Right cardiac atrium (tissue), 5 donors: Measurements from ENCODE around the gene DYNLT2. TPM values are rescaled to one million over a fixed set of nuclear protein-coding genes. Genes with fewer than 3 reads are reported as not detected.
A peak's percentile ranks its signal among the peaks of the same experiment; 100 is the strongest.

ENCODE experiments used
- ATAC-seq, 2 donors: fragments of 200-7000 bp; cut with Tn5 transposase; one replicate each; pipeline versions ENCODE4 v1.8.0 to v1.9.1; 2020; ENCODE audit warnings: moderate library complexity in 2 of 2, mild to moderate bottlenecking in 1 of 2
- DNase-seq, 3 donors: peaks; one replicate each; pipeline ENCODE4 v3.0.0-alpha.2; 2020
- H3K27ac ChIP-seq: one replicate; pipeline ENCODE4 v1.5.1; 2013; ENCODE audit warnings: mild to moderate bottlenecking, low read length, control low read depth, moderate library complexity
- H3K27me3 ChIP-seq: one replicate; pipeline ENCODE4 v1.6.1; 2013; ENCODE audit not compliant: control insufficient read depth, insufficient read depth
- H3K4me1 ChIP-seq: one replicate; pipeline ENCODE4 v1.6.1; 2013; ENCODE audit warnings: low read length; ENCODE audit not compliant: control insufficient read depth, insufficient read depth
- H3K4me3 ChIP-seq: one replicate; pipeline ENCODE4 v1.5.1; 2013; ENCODE audit warnings: low read length, control low read depth
- H3K9me3 ChIP-seq: one replicate; pipeline ENCODE4 v1.6.1; 2013; ENCODE audit warnings: low read length; ENCODE audit not compliant: control insufficient read depth
- WGBS: extraction: QIAGEN DNeasy Blood & Tissue Kit; methylation state at CpG from one replicate; pipeline ENCODE4 v1.1.7; 2013; 5-methylcytosine and 5-hydroxymethylcytosine counted together
- intact Hi-C, 4 donors: fragments of 100-400 bp; cut with DNase I; formaldehyde crosslinking; loops; one replicate each; pipeline versions ENCODE4 v1.11.0 to v1.14.0; 2022 to 2023
- polyA plus RNA-seq: library from polyadenylated mRNA; stranded (reverse); fragments of 200-250 nt; gene quantifications from one replicate; pipeline ENCODE4 v1.2.3, GENCODE V29; 2013
- total RNA-seq, 4 donors: library from RNA; stranded (reverse); fragmentation: NEBNext Ultra II Directional; extraction: Animal tissue kit (Norgen Biotek cat#: 25700); gene quantifications; one replicate each; pipeline ENCODE4 v1.2.1, GENCODE V29; 2021
- donor health status: healthy with polysubstance abuse.
- donor health status: DM: no; HTN: yes; CAD: no.
- donor health status: DM: no; HTN: no; CAD: no.
- donor health status: DM: no; HTN: yes; CAD: no; lungs with severe emphysema.
- donor health status: DM: yes; HTN: yes; CAD: no.

The DYNLT2 gene
- total and polyA plus RNA-seq, 5 donors = 0.77 to 1.2 (median 1.0) TPM

DNA sequence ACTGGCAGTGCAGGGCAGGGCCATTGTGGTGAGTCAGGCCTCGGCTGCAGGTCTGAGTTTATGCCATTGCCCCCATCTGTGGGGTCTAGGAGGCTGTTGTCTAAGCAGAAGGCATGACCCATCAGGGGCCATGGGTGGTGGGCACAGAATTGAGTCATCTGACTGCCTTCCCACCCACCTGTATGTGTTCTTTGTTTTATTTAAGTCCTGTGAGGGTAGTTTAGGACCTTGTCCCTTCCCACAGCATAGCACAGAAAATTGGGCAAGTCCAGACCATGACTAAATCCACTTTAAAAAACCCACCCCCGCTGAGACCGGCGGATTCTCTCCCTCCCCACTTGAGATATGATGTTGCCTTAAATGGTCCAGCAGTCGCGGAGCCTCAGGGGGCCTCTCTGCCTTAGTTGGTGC is 40.4 kb upstream of the DYNLT2 start:
- 54% methylated on average over 6 of the region's 6 CpGs for WGBS
- H3K27me3 ChIP-seq = no peaks in the 10 kb centered on the region
- H3K4me3 ChIP-seq = no peak overlapping the region
- H3K9me3 ChIP-seq = no peaks in the 10 kb centered on the region
- no peaks in the 10 kb centered on the region for H3K4me1 ChIP-seq
- intact Hi-C loops = loop anchor here in 3 of 4 donors (5.0 to 10.0 kb wide), 3 partner anchors 733 to 743 kb away; no protein-coding TSS in a partner anchor
- DNase-seq (no peak), ATAC-seq (no peak)
- H3K27ac ChIP-seq = no peak overlapping the region

DNA sequence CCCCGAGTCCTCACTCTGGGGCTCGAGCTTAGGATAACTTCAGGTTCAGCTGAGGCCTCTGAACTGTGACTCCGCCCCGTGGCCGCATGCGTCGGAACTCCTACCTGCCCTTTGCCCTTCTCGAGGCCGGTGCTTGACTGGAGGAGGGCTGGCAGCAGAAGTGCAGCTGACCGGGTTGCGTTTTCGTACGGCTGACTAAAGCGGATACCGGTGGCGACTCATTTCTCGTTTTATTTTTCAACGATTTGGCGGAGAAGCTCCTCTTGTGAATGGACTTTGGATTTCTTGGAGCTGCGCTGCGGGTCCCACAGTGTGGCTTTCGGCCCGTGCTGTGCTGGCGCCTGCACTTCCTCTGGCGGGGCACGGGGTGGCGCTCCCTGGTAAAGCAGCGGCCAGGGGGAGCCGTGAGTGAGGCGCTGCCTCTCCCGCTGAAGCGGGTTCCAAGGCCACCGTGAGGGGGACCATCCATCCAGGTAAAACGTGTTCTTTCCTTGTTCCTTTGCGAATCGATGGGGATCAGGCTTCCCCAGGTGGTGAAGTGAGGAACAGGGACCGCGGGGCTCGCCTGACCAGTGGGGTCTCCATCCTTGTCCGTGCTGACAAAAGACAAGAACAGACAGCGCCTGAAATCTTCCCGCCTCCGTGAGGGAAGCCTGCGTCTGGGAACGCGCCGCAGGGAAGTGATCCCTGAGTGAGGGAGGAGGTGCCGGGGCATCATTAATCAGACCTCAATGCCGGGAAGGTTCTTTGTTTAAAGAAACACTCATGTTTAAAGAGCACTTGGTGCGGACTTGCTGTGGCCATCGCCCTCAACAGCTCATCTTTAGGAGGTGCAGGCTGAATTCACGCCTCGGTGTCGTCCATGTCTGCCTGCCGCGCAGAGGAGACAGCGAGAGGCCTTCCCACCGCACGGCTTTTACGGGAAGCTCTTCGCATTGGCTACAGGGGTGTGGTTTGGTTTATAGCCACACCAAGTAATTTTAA is 38.9 kb upstream of the DYNLT2 start:
- no peaks in the 10 kb centered on the region for H3K27me3 ChIP-seq
- DNase-seq (peak; percentile 76 to 88 (median 87)), ATAC-seq (peak; percentile 96 to 97)
- H3K4me1 ChIP-seq = no peaks in the 10 kb centered on the region
- H3K9me3 ChIP-seq = no peaks in the 10 kb centered on the region
- intact Hi-C loops = loop anchor here in 3 of 4 donors (5.0 to 10.0 kb wide), 3 partner anchors 735 to 745 kb away; no protein-coding TSS in a partner anchor
- peak overlapping the region; percentile 19 for H3K4me3 ChIP-seq
- H3K27ac ChIP-seq = peak overlapping the region; percentile 16
- WGBS = under 1% methylated on average over 61 of the region's 61 CpGs

DNA sequence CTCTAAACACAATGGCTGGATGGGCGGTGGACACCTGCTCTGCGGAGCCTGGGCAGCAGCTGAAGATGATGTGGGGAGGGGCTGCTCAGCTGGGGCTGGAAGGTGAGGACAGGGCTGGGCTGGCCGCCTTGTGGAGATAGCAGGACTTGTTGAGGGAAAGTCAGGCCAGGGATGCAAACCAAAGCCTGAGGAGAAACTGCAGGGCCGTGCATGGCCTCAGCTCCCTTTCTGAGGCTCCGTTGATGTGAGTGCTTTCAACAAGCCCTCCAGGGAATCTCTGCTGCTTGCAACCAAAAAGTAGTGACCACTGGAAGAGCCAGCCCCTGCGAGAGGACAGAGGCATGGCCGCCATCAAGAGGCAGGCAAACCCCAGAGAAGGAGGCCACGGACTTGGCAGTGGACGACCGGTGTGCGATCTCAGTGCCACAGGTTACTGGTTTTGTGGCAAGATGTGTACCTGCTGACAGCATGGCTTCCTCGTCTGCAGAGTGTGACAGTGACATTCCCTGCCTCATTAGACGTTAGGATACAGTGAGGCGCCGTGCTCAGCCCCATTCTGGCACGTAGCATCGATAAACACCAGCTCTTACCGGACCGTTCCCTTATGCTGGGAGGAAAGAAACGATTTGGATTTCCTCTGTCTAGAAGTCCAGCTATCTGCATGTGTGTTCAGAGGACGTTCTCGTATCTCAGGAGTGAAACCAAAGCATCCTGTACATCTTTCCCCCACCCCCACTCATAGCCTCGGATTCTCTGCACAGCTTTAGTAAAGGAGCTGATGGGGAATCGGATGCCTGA is 38.0 kb upstream of the DYNLT2 start:
- DNase-seq (no peak), ATAC-seq (no peak)
- Histone ChIP-seq H3K4me3 (peak overlapping the region; percentile 19), H3K27me3 (no peaks in the 10 kb centered on the region), H3K9me3 (no peaks in the 10 kb centered on the region), H3K27ac (no peak overlapping the region), H3K4me1 (no peaks in the 10 kb centered on the region)
- 58% methylated on average over 24 of the region's 24 CpGs for WGBS
- intact Hi-C loops = no loop called here

DNA sequence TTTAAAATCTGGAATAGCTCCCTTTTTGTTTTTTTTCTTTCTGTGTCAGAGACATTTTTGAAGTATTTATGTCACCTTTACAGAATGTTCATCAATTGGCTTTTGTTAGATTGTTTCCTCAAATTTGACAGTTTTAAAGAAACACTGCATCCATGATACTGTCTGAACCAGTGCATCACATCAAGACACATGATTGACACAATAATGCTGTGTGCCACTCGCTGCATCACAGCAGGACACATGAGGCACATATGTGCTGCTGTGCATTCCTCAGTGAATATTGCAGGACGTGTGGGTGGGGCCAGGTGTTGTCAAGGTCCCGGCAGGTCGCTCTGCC is 37.4 kb upstream of the DYNLT2 start:
- no peak for ATAC-seq
- Histone ChIP-seq H3K4me1 (no peaks in the 10 kb centered on the region), H3K4me3 (no peak overlapping the region), H3K27me3 (no peaks in the 10 kb centered on the region), H3K9me3 (no peaks in the 10 kb centered on the region), H3K27ac (no peak overlapping the region)
- intact Hi-C loops = no loop called here
- no peak for DNase-seq
- 77% methylated on average over 4 of the region's 4 CpGs for WGBS

DNA sequence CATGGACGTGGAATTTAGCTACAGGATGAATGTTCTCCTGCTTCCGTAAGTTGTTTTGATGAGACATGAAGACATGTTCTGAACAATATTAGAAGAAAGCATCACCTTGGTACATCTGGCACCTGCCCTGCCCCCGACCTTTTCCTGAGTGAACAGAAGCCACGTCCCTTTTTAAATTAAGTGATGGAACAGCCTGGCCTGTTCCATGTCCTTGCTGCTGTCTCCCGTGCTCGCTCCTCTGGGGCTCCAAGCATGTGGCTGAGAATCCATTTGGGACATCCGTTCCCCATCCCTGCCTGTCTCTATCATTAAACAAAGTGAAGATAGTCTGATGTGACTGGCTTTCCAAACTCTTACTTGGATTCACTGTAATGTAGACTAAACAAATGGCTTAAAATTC is 36.4 kb upstream of the DYNLT2 start:
- Histone ChIP-seq H3K4me3 (no peak overlapping the region), H3K27me3 (no peaks in the 10 kb centered on the region), H3K9me3 (no peaks in the 10 kb centered on the region), H3K27ac (no peak overlapping the region), H3K4me1 (no peaks in the 10 kb centered on the region)
- intact Hi-C loops = no loop called here
- DNase-seq (no peak), ATAC-seq (no peak)
- 80% methylated on average over 7 of the region's 7 CpGs for WGBS

DNA sequence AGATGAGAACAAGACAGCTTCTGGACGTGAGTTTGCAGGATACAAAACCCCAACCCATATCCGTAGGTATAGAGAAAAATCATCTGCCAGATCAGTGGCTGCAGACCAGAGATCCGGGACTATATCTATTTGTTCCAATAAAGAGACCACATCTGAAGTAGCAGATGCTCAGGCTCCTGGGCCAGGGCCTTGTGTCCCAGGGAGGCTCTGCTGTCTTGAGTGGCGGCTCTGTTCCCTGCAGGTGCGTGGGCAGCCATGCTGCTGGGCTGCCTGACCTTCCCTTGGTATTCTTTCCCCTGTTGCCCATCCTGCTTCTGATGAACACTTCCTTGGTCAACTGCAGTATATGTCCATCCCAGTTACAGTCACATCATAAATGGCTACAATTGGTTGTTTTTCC is 35.0 kb upstream of the DYNLT2 start:
- ATAC-seq = no peak
- intact Hi-C loops = no loop called here
- 72% methylated on average over 5 of the region's 5 CpGs for WGBS

DNA sequence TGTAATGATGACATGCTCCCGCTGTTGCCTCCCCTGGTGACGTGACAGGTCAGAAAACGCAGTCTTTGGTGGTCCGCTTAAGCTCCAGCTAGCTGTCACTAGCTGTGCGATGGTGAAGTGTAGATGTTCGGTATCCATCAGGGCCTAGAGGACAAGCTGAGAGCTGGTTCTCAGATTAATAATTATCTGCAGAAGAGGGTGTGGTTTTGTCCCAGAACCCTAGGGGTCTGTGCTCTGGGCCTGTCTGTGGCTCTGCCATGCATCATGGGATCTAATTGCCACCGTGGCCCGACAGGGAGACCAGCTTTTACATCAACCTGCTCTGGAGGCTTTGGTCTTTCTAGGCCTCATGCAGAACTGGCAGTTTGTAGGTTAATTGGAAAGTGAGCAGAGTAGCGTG is 34.2 kb upstream of the DYNLT2 start:
- Histone ChIP-seq H3K4me1 (no peaks in the 10 kb centered on the region), H3K27ac (no peak overlapping the region), H3K27me3 (no peaks in the 10 kb centered on the region), H3K4me3 (no peak overlapping the region), H3K9me3 (no peaks in the 10 kb centered on the region)
- DNase-seq (no peak), ATAC-seq (no peak)
- intact Hi-C loops = no loop called here
- 90% methylated on average over 9 of the region's 9 CpGs for WGBS

More for the DNA sequence above, 35.0 kb upstream of the DYNLT2 start:
- Histone ChIP-seq H3K4me1 (no peaks in the 10 kb centered on the region), H3K27me3 (no peaks in the 10 kb centered on the region), H3K9me3 (no peaks in the 10 kb centered on the region), H3K27ac (no peak overlapping the region), H3K4me3 (no peak overlapping the region)
- no peak for DNase-seq

DNA sequence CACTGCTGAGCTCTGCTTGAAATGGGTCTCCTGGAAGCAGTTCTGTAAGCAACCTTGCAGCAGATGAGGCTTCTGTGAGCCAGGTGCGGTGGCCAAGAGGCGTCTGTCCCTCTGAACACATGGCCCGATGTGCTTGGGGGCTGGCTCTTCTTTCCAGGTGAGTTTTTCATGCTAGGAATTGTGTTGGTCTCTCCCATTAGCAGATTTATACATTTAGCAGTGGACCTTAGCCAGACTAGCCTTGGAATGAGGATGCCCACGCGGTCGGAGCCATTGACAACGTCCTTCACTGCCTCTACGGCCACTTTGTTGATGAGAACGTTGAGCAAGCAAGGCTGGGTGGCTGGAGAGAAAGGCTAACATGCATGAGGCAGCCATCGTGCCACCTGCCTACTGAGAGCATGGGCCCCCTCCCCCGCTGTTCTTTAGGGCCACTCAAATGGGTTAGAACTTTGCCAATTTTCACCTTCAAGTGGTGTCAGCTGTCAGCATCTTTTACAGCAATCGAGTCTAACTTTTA is 33.5 kb upstream of the DYNLT2 start:
- DNase-seq = no peak
- intact Hi-C loops = no loop called here
- no peaks in the 10 kb centered on the region for H3K4me1 ChIP-seq

DNA sequence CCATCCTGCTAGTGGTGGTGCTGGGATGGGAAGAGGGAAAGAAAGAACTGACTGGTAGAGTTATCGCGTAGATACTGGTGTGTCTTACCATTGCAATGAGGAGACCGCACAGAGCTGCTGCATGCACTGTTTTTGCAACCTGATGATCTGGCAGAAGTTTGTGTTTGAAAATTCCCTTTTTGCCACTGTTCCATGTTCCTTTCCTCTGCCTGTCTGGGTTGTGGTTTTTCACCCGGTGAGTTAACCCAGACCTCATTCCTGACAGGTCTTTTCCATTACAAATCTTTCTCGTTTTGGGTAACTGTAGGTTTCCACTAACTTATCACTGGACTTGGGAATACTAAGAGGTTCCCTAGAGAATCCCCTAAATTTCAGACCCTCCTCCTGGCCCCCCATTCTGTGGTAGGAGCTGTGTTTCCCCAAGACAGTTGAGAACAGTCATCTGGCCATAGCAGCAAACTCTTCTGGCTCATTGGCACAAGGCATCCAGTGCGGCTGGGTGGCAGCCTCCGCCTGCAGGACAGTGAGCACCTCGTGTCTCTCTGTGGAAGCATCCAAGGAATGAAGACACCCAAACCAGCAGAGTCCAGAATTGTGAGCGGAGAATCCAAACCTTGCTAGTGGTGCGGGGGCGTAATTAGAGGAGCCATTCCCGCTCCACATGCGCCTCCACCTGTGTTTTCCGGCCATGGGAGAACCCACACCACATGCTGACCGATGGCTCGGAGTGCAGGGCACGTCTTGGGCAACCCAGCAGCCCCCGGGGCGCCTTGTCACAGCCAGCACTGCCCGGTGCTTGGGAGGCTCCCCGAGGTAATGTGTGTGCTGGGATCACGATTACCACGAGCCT is 32.8 kb upstream of the DYNLT2 start:
- ATAC-seq (no peak), DNase-seq (no peak)
- Histone ChIP-seq H3K4me3 (no peak overlapping the region), H3K9me3 (no peaks in the 10 kb centered on the region), H3K4me1 (no peaks in the 10 kb centered on the region), H3K27me3 (no peaks in the 10 kb centered on the region), H3K27ac (no peak overlapping the region)
- intact Hi-C loops = no loop called here
- 91% methylated on average over 23 of the region's 23 CpGs for WGBS

More for the DNA sequence above, 33.5 kb upstream of the DYNLT2 start:
- Histone ChIP-seq H3K4me3 (no peak overlapping the region), H3K9me3 (no peaks in the 10 kb centered on the region), H3K27me3 (no peaks in the 10 kb centered on the region), H3K27ac (no peak overlapping the region)
- 88% methylated on average over 12 of the region's 12 CpGs for WGBS
- no peak for ATAC-seq

DNA sequence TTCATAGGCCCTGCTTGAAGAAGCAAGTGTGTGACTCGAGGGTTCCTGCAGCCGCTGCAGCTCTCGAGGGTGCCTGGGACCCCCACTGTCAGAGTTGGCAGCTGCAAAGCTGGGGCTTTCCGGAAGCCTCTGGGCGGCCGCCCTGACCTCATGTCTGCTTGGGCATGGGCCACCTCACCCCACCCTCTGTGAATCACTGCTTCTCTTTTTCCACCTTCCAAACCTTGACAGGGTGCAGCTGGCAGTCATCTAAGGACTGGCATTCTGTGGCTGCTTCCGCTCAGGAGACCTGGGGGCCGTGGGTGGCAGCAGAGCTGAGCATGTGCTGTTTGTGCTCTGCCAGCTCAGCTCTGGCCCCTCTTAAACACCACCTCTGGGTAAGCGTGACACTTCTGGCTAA is 32.0 kb upstream of the DYNLT2 start:
- Histone ChIP-seq H3K27me3 (no peaks in the 10 kb centered on the region), H3K27ac (no peak overlapping the region), H3K4me3 (no peak overlapping the region), H3K9me3 (no peaks in the 10 kb centered on the region), H3K4me1 (no peaks in the 10 kb centered on the region)
- ATAC-seq (no peak), DNase-seq (no peak)
- WGBS = 80% methylated on average over 9 of the region's 9 CpGs
- intact Hi-C loops = no loop called here
